HAP-1 (cell line): ENCODE data around the gene CCDC8.

Source experiments
- DNase-seq, 2 experiments: peaks; one replicate each; pipeline ENCODE4 v3.0.0-alpha.2; 2016 to 2020; ENCODE audit warnings: low spot score in 2 of 2
- H3K27me3 ChIP-seq: fragments of 250-450 bp; sonication (Bioruptor Pico); 2 replicates; pipeline ENCODE4 v1.5.1; 2020; ENCODE audit warnings: low read depth, mild to moderate bottlenecking, moderate library complexity
- H3K36me3 ChIP-seq: fragments of 250-450 bp; sonication (Bioruptor Pico); replicated peaks from 2 replicates; pipeline ENCODE4 v1.5.1; 2020; ENCODE audit warnings: mild to moderate bottlenecking
- H3K4me1 ChIP-seq: fragments of 250-450 bp; sonication (Bioruptor Pico); 2 replicates; pipeline ENCODE4 v1.5.1; 2020; ENCODE audit warnings: mild to moderate bottlenecking
- H3K4me3 ChIP-seq: fragments of 250-450 bp; sonication (Bioruptor Pico); 2 replicates; pipeline ENCODE4 v1.5.1; 2020; ENCODE audit warnings: mild to moderate bottlenecking, moderate library complexity
- H3K9me3 ChIP-seq: fragments of 250-450 bp; sonication (Bioruptor Pico); 2 replicates; pipeline ENCODE4 v1.5.1; 2020; ENCODE audit warnings: mild to moderate bottlenecking, moderate library complexity
- in situ Hi-C: fragments of 300-500 bp; cut with MboI; formaldehyde crosslinking; loops from 3 replicates; pipeline ENCODE4 v1.14.3; 2020; ENCODE audit warnings: low sequenced_read_pairs, inconsistent platforms, mixed read lengths

The CCDC8 gene

DNA sequence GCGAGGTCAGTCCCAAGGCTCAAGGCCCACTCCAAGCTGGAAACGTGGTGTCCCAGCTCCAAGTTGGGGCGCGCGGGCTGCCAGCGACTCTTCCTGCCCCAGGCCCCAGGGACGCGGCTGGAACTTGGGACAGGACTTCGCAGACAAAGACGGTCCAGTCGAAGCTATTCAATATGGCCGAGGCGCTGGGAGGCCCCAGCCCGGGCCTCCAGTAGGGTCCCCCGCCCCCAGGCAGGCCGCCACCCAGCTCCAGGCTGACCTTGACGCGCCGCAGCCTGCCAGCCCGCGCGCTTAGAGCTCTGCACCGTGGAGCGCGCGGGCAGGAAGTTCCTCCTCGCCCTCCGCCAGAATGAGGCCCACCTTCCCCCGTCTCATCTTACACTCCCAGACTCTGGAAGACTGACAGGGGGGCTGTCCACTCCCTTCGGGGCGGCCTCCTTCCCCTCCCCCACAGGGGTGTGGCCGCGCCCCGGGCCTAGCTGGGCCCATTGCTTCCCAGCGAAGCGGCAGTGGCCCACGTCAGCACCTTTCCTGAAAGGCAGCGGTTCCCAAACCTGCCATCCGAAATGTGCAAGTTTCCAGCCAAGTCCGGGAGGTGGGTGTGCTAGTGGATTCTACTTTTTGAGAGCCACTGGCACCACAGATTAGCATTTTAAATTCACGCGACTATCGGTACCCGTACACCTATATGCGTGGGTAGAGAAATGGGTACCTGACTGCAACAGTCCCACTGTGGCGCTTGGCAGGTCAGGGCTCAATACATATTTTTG lies at the start of gene CCDC8:
Gene CCDC8 (minus strand): TSS at position 303 of the 770 bp plus-strand sequence. CDS start 754 bp downstream, outside the sequence.
- no peak within 1 kb of the TSS for H3K4me3 ChIP-seq
- in situ Hi-C loops = no loop called here
- H3K9me3 ChIP-seq = no peaks in the 10 kb centered on the region
- no peaks in the 10 kb centered on the region for H3K27me3 ChIP-seq
- H3K4me1 ChIP-seq = peaks cover 12% of the 10 kb centered on the region
- no peaks in the 10 kb centered on the region for H3K36me3 ChIP-seq
- DNase-seq = no peak

DNA sequence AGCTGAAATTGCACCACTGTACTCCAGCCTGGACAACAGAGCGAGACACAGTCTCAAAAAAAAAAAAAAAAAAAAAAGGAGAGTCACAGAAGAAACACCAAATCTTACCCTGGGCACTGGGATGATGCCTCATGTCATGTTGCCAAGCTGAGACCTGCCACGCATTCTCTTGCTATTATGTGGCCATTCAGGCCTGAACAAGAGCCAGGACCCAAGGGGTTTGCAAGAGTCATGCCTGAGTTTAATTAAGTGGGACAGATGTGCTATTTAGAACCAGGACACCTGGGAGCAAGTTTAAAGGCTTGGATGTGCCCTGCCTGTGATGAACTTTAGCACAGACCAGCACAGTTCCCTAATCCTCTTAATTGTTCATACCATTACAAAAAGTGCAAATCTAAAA lies 48.2 kb upstream of the CCDC8 start:
- Histone ChIP-seq H3K27me3 (no peaks in the 10 kb centered on the region), H3K4me3 (no peak overlapping the region), H3K36me3 (no peaks in the 10 kb centered on the region; the same call in 1 of the 2 replicates), H3K4me1 (no peaks in the 10 kb centered on the region), H3K9me3 (no peaks in the 10 kb centered on the region)
- DNase-seq = no peak
- in situ Hi-C loops = no loop called here

DNA sequence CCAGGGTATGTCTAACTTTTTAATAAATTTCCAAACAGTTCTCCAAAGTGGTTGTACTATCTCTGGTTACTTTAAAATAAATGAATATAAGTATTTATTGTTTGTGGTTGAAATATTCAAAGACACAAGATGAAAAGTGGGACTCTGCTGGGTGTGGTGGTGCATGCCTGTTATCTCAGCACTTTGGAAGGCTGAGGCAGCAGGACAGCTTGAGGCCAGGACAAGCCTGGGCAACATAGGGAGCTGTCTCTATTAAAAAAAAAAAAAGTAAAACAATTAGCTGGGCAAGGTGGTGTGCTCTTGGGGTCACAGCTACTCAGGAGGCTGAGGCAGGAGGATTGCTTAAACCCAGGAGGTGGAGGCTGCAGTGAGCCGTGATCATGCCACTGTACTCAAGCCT lies 47.6 kb upstream of the CCDC8 start:
- Histone ChIP-seq H3K4me1 (no peaks in the 10 kb centered on the region), H3K4me3 (no peak overlapping the region), H3K27me3 (no peaks in the 10 kb centered on the region), H3K9me3 (no peaks in the 10 kb centered on the region), H3K36me3 (no peaks in the 10 kb centered on the region; the same call in 1 of the 2 replicates)
- DNase-seq = no peak
- in situ Hi-C loops = no loop called here

GRCh38 chr19:46460055-46460454 lies 46.7 kb upstream of the CCDC8 start:
- Histone ChIP-seq H3K27me3 (no peaks in the 10 kb centered on the region), H3K36me3 (no peaks in the 10 kb centered on the region; the same call in 1 of the 2 replicates), H3K4me3 (no peak overlapping the region), H3K4me1 (no peaks in the 10 kb centered on the region), H3K9me3 (no peaks in the 10 kb centered on the region)
- in situ Hi-C loops = no loop called here
- DNase-seq = no peak

GRCh38 chr19:46456930-46457329 lies 43.6 kb upstream of the CCDC8 start:
- in situ Hi-C loops = no loop called here
- no peak for DNase-seq
- Histone ChIP-seq H3K9me3 (no peaks in the 10 kb centered on the region), H3K27me3 (no peaks in the 10 kb centered on the region), H3K4me3 (no peak overlapping the region), H3K4me1 (no peaks in the 10 kb centered on the region), H3K36me3 (no peaks in the 10 kb centered on the region)

- in situ Hi-C loops = no loop called here
- Histone ChIP-seq H3K27me3 (no peaks in the 10 kb centered on the region), H3K4me1 (no peaks in the 10 kb centered on the region)
Observed at GRCh38 chr19:46454244-46454643, 40.9 kb upstream of the CCDC8 start.

GRCh38 chr19:46453661-46454060 lies 40.3 kb upstream of the CCDC8 start:
- no peak overlapping the region for H3K4me3 ChIP-seq
- H3K9me3 ChIP-seq = no peaks in the 10 kb centered on the region
- no peaks in the 10 kb centered on the region for H3K4me1 ChIP-seq
- in situ Hi-C loops = no loop called here
- H3K36me3 ChIP-seq = no peaks in the 10 kb centered on the region
- no peaks in the 10 kb centered on the region for H3K27me3 ChIP-seq
- no peak for DNase-seq

More at GRCh38 chr19:46454244-46454643, 40.9 kb upstream of the CCDC8 start:
- Histone ChIP-seq H3K36me3 (no peaks in the 10 kb centered on the region), H3K9me3 (no peaks in the 10 kb centered on the region), H3K4me3 (no peak overlapping the region)
- no peak for DNase-seq

GRCh38 chr19:46452186-46452585 lies 38.8 kb upstream of the CCDC8 start:
- no peaks in the 10 kb centered on the region for H3K27me3 ChIP-seq
- in situ Hi-C loops = no loop called here
- no peak for DNase-seq
- no peaks in the 10 kb centered on the region for H3K36me3 ChIP-seq
- no peaks in the 10 kb centered on the region for H3K9me3 ChIP-seq
- H3K4me3 ChIP-seq = no peak overlapping the region
- H3K4me1 ChIP-seq = no peaks in the 10 kb centered on the region

DNA sequence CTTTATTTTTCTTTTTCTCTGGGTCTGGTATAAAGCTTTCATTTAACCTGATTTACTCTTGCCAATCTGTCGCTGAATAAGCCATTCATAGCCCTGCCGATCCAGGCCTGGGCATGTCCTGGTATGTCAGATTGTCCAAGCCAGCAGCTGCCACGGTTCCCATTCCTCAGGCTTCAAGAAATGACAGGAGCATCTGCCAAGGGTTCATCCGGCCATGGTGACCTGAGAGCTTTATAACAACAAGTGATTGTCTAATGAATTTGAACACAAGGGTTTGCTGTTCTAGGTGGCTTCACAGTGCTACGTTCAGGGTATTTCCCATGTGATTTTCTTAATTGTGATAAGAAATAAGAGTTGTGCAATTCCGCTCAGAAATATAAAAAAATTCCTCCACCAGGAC lies 38.0 kb upstream of the CCDC8 start:
- in situ Hi-C loops = no loop called here
- H3K4me1 ChIP-seq = no peaks in the 10 kb centered on the region
- H3K4me3 ChIP-seq = no peak overlapping the region
- no peaks in the 10 kb centered on the region for H3K36me3 ChIP-seq
- no peak for DNase-seq
- H3K9me3 ChIP-seq = no peaks in the 10 kb centered on the region
- no peaks in the 10 kb centered on the region for H3K27me3 ChIP-seq

GRCh38 chr19:46450737-46451136 lies 37.4 kb upstream of the CCDC8 start:
- Histone ChIP-seq H3K4me1 (no peaks in the 10 kb centered on the region), H3K27me3 (no peaks in the 10 kb centered on the region), H3K9me3 (no peaks in the 10 kb centered on the region), H3K36me3 (no peaks in the 10 kb centered on the region), H3K4me3 (no peak overlapping the region)
- in situ Hi-C loops = no loop called here
- DNase-seq = no peak

DNA sequence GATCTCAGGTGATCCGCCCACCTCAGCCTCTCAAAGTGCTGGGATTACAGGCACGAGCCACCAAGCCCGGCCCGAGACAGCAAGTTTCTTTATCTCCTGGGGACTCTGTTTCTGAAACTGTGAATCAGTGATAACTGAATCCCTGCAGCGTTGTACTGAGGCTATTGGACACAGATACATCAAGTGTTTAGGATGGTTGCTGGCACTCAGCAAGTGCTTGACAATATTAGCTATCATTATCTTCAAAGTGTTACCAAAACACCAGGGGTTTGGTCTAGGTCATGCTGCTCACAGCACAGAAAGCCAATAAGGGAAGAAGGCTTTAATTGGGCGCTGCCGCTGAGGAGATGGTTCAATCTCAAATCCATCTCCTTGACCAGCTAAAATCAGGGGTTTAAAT lies 35.9 kb upstream of the CCDC8 start:
- Histone ChIP-seq H3K4me3 (no peak overlapping the region), H3K27me3 (no peaks in the 10 kb centered on the region), H3K36me3 (no peaks in the 10 kb centered on the region), H3K9me3 (no peaks in the 10 kb centered on the region), H3K4me1 (no peaks in the 10 kb centered on the region)
- no peak for DNase-seq
- in situ Hi-C loops = no loop called here

DNA sequence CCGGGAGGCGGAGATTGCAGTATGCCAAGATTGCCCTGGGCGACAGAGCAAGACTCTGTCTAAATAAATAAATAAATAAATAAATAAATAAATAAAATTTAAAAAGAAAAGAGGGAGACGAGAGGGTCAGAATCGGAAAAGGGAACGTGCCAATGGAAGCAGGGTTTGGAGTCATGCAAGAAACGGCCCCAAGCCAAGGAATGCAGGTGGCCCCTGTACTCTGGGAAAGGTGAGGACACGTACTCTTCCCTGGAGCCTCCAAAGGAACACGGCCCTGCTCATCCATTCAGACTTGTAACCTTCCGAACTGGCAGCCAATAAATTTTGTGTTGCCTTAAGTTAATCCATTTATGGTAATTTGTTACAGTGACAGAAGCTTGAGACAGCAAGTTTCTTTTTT lies 35.2 kb upstream of the CCDC8 start:
- no peak overlapping the region for H3K4me3 ChIP-seq
- H3K4me1 ChIP-seq = no peaks in the 10 kb centered on the region
- no peaks in the 10 kb centered on the region for H3K27me3 ChIP-seq
- in situ Hi-C loops = no loop called here
- no peaks in the 10 kb centered on the region for H3K36me3 ChIP-seq
- no peaks in the 10 kb centered on the region for H3K9me3 ChIP-seq
- DNase-seq = no peak

DNA sequence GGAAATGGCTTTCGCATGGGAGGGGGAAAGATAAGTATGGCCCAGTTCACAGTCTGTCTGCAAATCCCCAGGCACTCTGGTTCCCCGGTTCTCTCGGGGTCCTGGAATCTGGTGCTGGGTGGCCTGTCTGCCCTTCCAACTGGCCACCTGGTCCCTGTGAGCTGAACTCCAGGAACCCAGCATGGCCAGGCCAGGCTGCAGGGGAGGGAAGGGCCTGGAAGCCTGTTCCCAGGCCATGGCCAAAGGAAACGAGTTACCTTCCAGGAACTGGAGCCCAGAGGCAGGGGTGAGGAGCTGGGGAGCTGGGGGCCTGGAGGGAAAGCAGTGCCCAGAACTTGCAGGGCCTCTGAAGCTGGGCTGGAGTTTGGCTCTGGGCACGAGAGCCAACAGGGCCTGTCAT lies 34.5 kb upstream of the CCDC8 start:
- no peaks in the 10 kb centered on the region for H3K4me1 ChIP-seq
- no peaks in the 10 kb centered on the region for H3K9me3 ChIP-seq
- no peak overlapping the region for H3K4me3 ChIP-seq
- DNase-seq = no peak
- no peaks in the 10 kb centered on the region for H3K27me3 ChIP-seq
- in situ Hi-C loops = no loop called here
- no peaks in the 10 kb centered on the region for H3K36me3 ChIP-seq

DNA sequence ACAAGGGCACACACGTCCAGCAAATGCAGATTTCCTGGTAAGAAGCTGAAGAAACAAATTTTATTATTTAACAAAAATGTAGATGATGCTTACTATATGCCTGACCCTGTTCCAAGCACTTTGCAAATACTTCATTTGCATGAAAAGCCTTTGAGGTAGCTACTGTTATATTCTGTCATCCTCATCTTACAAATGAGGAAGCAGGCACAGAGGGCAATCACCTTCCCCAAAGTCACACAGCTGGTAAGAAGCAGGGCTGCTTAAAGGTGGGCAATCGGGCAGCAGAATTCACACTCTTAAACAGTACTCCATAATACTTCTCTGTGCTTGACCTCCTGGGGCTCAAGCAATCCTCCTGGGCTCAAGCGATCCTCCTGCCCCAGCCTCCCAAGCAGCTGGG lies 33.6 kb upstream of the CCDC8 start:
- in situ Hi-C loops = no loop called here
- Histone ChIP-seq H3K4me3 (no peak overlapping the region), H3K4me1 (no peaks in the 10 kb centered on the region), H3K36me3 (no peaks in the 10 kb centered on the region), H3K27me3 (no peaks in the 10 kb centered on the region), H3K9me3 (no peaks in the 10 kb centered on the region)
- DNase-seq = no peak

- Histone ChIP-seq H3K4me3 (no peak overlapping the region), H3K27me3 (no peaks in the 10 kb centered on the region), H3K4me1 (no peaks in the 10 kb centered on the region), H3K9me3 (no peaks in the 10 kb centered on the region), H3K36me3 (no peaks in the 10 kb centered on the region)
- in situ Hi-C loops = no loop called here
- DNase-seq = no peak
Observed at GRCh38 chr19:46446021-46446420, 32.7 kb upstream of the CCDC8 start.
